ENCODE results near the gene RHBDD2. TPM values are rescaled to one million over a fixed set of nuclear protein-coding genes. Genes with fewer than 3 reads are reported as not detected.

RHBDD2 gene
- total RNA-seq, 6 experiments from 2014 or later = 24.4 to 56.1 (median 31.7) TPM

DNA sequence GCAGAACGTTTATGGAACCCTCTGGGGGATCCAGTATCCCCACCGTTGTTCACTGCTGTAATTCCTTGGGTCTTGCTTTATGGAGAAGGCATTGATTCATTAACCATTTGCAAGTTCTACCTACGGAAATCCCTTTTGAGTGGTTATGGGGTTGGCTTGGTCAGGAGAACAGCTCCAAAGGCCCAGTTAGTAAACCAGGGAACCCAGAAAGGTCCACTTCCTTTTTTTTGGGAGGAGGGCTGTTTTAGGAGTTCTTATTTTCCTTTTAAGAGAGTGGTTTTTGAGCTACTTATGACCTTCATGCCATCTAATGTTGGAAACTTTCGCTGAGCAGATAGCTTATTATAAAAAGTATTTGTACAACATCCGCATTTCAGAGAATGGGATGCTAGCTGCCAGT lies 37.4 kb downstream of the RHBDD2 start:
- H3K4me1 ChIP-seq = peaks cover 0 to 17% (median 9%) of the 10 kb centered on the region in 4 donors
- no peaks in the 10 kb centered on the region for H3K27me3 ChIP-seq
- H3K9me3 ChIP-seq = no peaks in the 10 kb centered on the region
- H3K36me3 ChIP-seq = no peaks in the 10 kb centered on the region
- no peak for ATAC-seq
- H3K4me3 ChIP-seq = peak overlapping the region; percentile 84 to 96 (median 93)
- 19% methylated on average over 4 of the region's 5 CpGs for WGBS (ENCODE audit: insufficient coverage, low coverage, low lambda C conversion rate, missing lambda C conversion rate)
- DNase-seq = no peak
- intact Hi-C loops (cut with DNase I) = no loop called here
- H3K27ac ChIP-seq = peak overlapping the region; percentile 97 to 100 (median 100)
- TF ChIP-seq POLR2A (IDR thresholded peaks at IDR 0.05) = no peak
- TF ChIP-seq, protein P1, sequence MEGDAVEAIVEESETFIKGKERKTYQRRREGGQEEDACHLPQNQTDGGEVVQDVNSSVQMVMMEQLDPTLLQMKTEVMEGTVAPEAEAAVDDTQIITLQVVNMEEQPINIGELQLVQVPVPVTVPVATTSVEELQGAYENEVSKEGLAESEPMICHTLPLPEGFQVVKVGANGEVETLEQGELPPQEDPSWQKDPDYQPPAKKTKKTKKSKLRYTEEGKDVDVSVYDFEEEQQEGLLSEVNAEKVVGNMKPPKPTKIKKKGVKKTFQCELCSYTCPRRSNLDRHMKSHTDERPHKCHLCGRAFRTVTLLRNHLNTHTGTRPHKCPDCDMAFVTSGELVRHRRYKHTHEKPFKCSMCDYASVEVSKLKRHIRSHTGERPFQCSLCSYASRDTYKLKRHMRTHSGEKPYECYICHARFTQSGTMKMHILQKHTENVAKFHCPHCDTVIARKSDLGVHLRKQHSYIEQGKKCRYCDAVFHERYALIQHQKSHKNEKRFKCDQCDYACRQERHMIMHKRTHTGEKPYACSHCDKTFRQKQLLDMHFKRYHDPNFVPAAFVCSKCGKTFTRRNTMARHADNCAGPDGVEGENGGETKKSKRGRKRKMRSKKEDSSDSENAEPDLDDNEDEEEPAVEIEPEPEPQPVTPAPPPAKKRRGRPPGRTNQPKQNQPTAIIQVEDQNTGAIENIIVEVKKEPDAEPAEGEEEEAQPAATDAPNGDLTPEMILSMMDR (IDR thresholded peaks at IDR 0.05) = no peak

DNA sequence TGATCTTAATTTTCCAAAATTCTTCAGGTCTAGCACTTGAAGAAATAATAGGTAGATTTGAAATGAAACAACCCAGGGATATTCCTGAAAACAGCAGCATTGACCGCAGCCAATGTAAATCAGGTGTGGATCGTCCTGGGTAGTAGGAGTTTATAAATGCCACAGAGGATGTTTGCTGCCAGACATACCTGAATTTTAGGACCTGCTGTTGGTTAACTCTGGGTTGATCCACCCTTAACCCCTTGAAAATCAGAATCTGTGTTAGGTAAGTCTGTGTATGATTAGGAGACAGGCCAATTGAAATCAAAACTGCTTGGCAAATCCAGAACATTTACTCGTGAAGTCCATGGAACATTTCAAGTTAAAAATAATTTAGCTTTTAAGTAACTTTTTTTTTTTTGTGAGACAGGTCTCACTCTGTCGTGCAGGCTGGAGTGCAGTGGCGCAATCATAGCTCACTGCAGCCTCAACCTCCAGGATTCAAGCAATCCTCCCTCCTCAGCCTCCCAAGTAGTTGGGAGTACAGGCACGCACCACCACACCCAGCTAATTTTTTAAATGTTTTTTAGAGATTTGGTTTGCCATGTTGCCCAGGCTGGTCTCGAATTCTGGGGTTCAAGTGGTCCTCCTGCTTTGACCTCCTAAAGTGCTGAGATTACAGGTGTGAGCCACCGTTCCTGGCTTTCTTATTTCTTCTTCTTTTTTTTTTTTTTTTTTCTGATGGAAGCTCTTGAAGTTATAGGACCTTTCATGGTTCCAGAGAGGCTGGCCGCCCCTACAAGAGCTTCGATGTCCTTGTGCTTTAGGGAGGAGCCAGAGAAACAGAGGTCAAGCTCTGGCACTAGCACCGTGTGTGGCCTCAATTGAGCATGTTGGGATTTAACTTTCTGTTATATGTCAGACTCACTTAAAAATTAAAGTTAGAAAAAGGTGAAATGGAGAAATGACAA lies 38.1 kb downstream of the RHBDD2 start:
- Histone ChIP-seq H3K9me3 (no peaks in the 10 kb centered on the region), H3K27ac (peak overlapping the region; percentile 97 to 100 (median 100)), H3K27me3 (no peaks in the 10 kb centered on the region), H3K4me3 (peak overlapping the region; percentile 84 to 96 (median 93)), H3K36me3 (no peaks in the 10 kb centered on the region), H3K4me1 (peaks cover 0 to 24% (median 12%) of the 10 kb centered on the region in 4 donors)
- intact Hi-C loops (cut with DNase I) = no loop called here
- 38% methylated on average over 11 of the region's 11 CpGs for WGBS (ENCODE audit: insufficient coverage, low coverage, low lambda C conversion rate, missing lambda C conversion rate)
- ATAC-seq (peak; percentile 10 to 40 (median 26)), DNase-seq (peak in 1 of 3 donors; percentile 60)
- TF ChIP-seq, protein P1 (IDR thresholded peaks at IDR 0.05) = no peak
- TF ChIP-seq POLR2A (IDR thresholded peaks at IDR 0.05) = peak; percentile 96

DNA sequence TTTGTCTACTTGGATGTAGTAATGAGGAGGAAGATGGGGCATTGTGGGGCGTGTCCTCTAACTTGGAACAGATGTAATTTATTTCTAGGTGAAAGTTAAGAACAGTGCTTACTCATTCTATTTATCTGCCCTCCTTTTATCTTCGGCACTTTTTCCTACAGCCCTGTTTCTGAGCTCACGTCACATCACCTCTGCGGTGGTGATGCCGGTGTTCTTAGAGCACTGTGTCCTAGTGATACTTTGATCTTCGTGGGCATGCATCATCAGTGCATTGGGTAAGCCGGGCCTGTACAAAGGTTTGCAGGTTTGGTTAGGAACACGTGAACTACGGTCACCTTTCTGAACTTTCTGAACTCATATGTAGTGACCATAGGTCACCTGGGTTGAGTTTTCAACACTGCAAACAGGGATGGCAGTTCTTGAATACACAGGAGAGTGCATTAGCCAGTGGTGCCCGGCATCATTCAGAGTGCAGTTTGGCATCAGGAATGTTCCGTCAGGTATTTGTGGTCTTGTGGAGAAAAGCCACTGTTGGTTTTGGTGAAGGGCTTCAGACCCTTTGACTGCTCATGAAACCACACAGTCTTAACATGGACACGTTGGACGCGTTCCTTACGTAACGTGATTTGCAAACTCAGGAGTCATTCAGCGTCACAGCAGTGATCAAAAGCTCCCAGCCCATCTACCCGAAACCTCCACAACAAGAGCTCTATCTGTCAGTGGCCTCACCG lies 41.8 kb downstream of the RHBDD2 start:
- Histone ChIP-seq H3K4me3 (peak overlapping the region in 1 of 3 donors; percentile 96), H3K27ac (peak overlapping the region; percentile 97 to 100 (median 100)), H3K9me3 (no peaks in the 10 kb centered on the region), H3K36me3 (peaks cover 0 to 6% (median 0%) of the 10 kb centered on the region in 4 donors), H3K4me1 (peaks cover 0 to 59% (median 22%) of the 10 kb centered on the region in 4 donors), H3K27me3 (no peaks in the 10 kb centered on the region)
- 20% methylated on average over 15 of the region's 19 CpGs for WGBS (ENCODE audit: insufficient coverage, low coverage, low lambda C conversion rate, missing lambda C conversion rate)
- intact Hi-C loops (cut with DNase I) = no loop called here
- peak; percentile 74 to 93 (median 84) for DNase-seq
- ATAC-seq = peak; percentile 49 to 83 (median 70)
- peak; percentile 67 for TF ChIP-seq POLR2A (IDR thresholded peaks at IDR 0.05)
- TF ChIP-seq, protein P1 (IDR thresholded peaks at IDR 0.05) = no peak

DNA sequence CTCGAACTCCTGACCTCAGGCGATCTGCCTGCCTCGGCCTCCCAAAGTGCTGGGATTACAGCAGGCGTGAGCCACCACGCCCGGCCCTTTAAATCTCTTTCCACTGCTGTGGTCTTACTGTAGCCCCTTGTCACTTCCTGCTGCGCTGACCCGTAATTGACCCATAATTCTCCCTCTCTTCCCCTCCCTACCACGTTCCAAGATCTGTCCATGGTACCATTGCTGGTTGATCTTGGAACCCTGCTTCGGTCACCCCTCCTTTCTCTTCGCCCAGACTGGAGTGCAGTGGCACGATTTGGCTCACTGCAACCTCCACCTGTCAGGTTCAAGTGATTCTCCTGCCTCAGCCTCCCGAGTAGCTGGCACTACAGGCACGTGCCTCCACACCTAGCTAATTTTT lies 42.6 kb downstream of the RHBDD2 start:
- Histone ChIP-seq H3K27ac (peak overlapping the region; percentile 80 to 100 (median 95)), H3K27me3 (no peaks in the 10 kb centered on the region), H3K9me3 (no peaks in the 10 kb centered on the region), H3K36me3 (peaks cover 0 to 6% (median 0%) of the 10 kb centered on the region in 4 donors), H3K4me3 (peak overlapping the region in 1 of 3 donors; percentile 22), H3K4me1 (peaks cover 0 to 68% (median 26%) of the 10 kb centered on the region in 4 donors)
- TF ChIP-seq, protein P1 (IDR thresholded peaks at IDR 0.05) = no peak
- TF ChIP-seq POLR2A (IDR thresholded peaks at IDR 0.05) = no peak
- 27% methylated on average over 8 of the region's 14 CpGs for WGBS (ENCODE audit: insufficient coverage, low coverage, low lambda C conversion rate, missing lambda C conversion rate)
- no peak for ATAC-seq
- DNase-seq = no peak
- intact Hi-C loops (cut with DNase I) = no loop called here

All from right lobe of liver (tissue), 6 donors.